ENCODE measurements around the gene CYP26C1. TPM values are rescaled to one million over a fixed set of nuclear protein-coding genes. Genes with fewer than 3 reads are reported as not detected.

The CYP26C1 gene
- total RNA-seq, 1 experiment from 2014 or later: 0.09 TPM

- TF ChIP-seq CTCF (IDR thresholded peaks at IDR 0.05; ENCODE audit: insufficient read depth in 1 of 2, low read depth in 1 of 2, low read length in 1 of 2, severe bottlenecking in 1 of 2, unreplicated experiment in 1 of 2): no peak
- Mint-ChIP-seq H3K27ac (ENCODE audit: unreplicated experiment) (no peak overlapping the region), H3K36me3 (ENCODE audit: insufficient read depth, unreplicated experiment) (no peaks in the 10 kb centered on the region), H3K27me3 (ENCODE audit: insufficient read depth, unreplicated experiment) (no peaks in the 10 kb centered on the region), H3K4me1 (ENCODE audit: low read depth, unreplicated experiment) (peaks cover 8% of the 10 kb centered on the region), H3K4me3 (ENCODE audit: unreplicated experiment) (no peak overlapping the region), H3K9me3 (ENCODE audit: unreplicated experiment) (no peaks in the 10 kb centered on the region)
- Histone ChIP-seq H3K4me1 (peaks cover 11% of the 10 kb centered on the region; the same call in 1 of the 2 replicates), H3K27me3 (replicated peaks; ENCODE audit: control insufficient read depth, insufficient read depth, low read length) (no peaks in the 10 kb centered on the region), H3K36me3 (ENCODE audit: control insufficient read depth, insufficient read depth, low read length) (no peaks in the 10 kb centered on the region), H3K4me3 (ENCODE audit: low read depth, low read length) (no peak overlapping the region), H3K9me3 (peaks cover 5% of the 10 kb centered on the region)
- intact Hi-C loops (cut with micrococcal nuclease; ENCODE audit: unreplicated experiment): no loop called here
- POLR2A ChIA-PET: no interaction called here
- BruUV-seq (replicated peaks): no TSS peak
- CTCF ChIA-PET: no interaction called here
- DNase-seq: no peak
These were observed 31.7 kb upstream of the CYP26C1 start for GRCh38 chr10:93028883-93029282.

- H3K9me3 Mint-ChIP-seq (ENCODE audit: unreplicated experiment): no peaks in the 10 kb centered on the region
- CTCF ChIA-PET: no interaction called here
- POLR2A ChIA-PET: no interaction called here
- Histone ChIP-seq H3K36me3 (ENCODE audit: control insufficient read depth, insufficient read depth, low read length) (no peaks in the 10 kb centered on the region), H3K4me1 (peaks cover 11% of the 10 kb centered on the region; the same call in 1 of the 2 replicates), H3K9me3 (peaks cover 5% of the 10 kb centered on the region), H3K4me3 (ENCODE audit: low read depth, low read length) (no peak overlapping the region), H3K27me3 (replicated peaks; ENCODE audit: control insufficient read depth, insufficient read depth, low read length) (no peaks in the 10 kb centered on the region)
- no peak for TF ChIP-seq CTCF (IDR thresholded peaks at IDR 0.05; ENCODE audit: insufficient read depth in 1 of 2, low read depth in 1 of 2, low read length in 1 of 2, severe bottlenecking in 1 of 2, unreplicated experiment in 1 of 2)
- no peaks in the 10 kb centered on the region for H3K36me3 Mint-ChIP-seq (ENCODE audit: insufficient read depth, unreplicated experiment)
- no peak for DNase-seq
- H3K27me3 Mint-ChIP-seq (ENCODE audit: insufficient read depth, unreplicated experiment): no peaks in the 10 kb centered on the region
- no peak overlapping the region for H3K27ac Mint-ChIP-seq (ENCODE audit: unreplicated experiment)
- no TSS peak for BruUV-seq (replicated peaks)
- H3K4me1 Mint-ChIP-seq (ENCODE audit: low read depth, unreplicated experiment): peaks cover 8% of the 10 kb centered on the region
- intact Hi-C loops (cut with micrococcal nuclease; ENCODE audit: unreplicated experiment): no loop called here
- no peak overlapping the region for H3K4me3 Mint-ChIP-seq (ENCODE audit: unreplicated experiment)
These were observed 30.2 kb upstream of the CYP26C1 start for GRCh38 chr10:93030409-93030808.

GRCh38 chr10:93032105-93032808 lies 28.3 kb upstream of the CYP26C1 start:
- no TSS peak for BruUV-seq (replicated peaks)
- no peaks in the 10 kb centered on the region for H3K9me3 Mint-ChIP-seq (ENCODE audit: unreplicated experiment)
- DNase-seq: no peak
- Histone ChIP-seq H3K36me3 (ENCODE audit: control insufficient read depth, insufficient read depth, low read length) (no peaks in the 10 kb centered on the region), H3K4me1 (peaks cover 11% of the 10 kb centered on the region; the same call in 1 of the 2 replicates), H3K9me3 (peaks cover 3% of the 10 kb centered on the region), H3K27me3 (replicated peaks; ENCODE audit: control insufficient read depth, insufficient read depth, low read length) (no peaks in the 10 kb centered on the region), H3K4me3 (ENCODE audit: low read depth, low read length) (no peak overlapping the region)
- H3K4me1 Mint-ChIP-seq (ENCODE audit: low read depth, unreplicated experiment): peaks cover 8% of the 10 kb centered on the region
- no peak overlapping the region for H3K4me3 Mint-ChIP-seq (ENCODE audit: unreplicated experiment)
- no peaks in the 10 kb centered on the region for H3K36me3 Mint-ChIP-seq (ENCODE audit: insufficient read depth, unreplicated experiment)
- H3K27ac Mint-ChIP-seq (ENCODE audit: unreplicated experiment): no peak overlapping the region
- intact Hi-C loops (cut with micrococcal nuclease; ENCODE audit: unreplicated experiment): no loop called here
- no peaks in the 10 kb centered on the region for H3K27me3 Mint-ChIP-seq (ENCODE audit: insufficient read depth, unreplicated experiment)
- POLR2A ChIA-PET: no interaction called here
- CTCF ChIA-PET: interaction anchor here (2.2 kb wide), 1 partner anchor 26 kb away, joined by 11 read pairs; no protein-coding TSS in a partner anchor
- no peak for TF ChIP-seq CTCF (IDR thresholded peaks at IDR 0.05; ENCODE audit: insufficient read depth in 1 of 2, low read depth in 1 of 2, low read length in 1 of 2, severe bottlenecking in 1 of 2, unreplicated experiment in 1 of 2)

Measured in Caco-2 (cell line).